OCI-LY7 (cell line): ENCODE data around the gene TECR. TPM values are rescaled to one million over a fixed set of nuclear protein-coding genes. Genes with fewer than 3 reads are reported as not detected.
"Not testable (repeated sequence)": the region's sequence is repeated elsewhere in the genome, so short reads cannot be mapped to it uniquely, and the experiment has no call there.

Experiments used
- BruUV-seq: library from RNA; stranded (reverse); fragments of 400-500 nt; replicated peaks from 2 replicates; lab custom pipeline; 2021; lab: Mats Ljungman, UMichigan
- CTCF ChIA-PET: fragments of 300-600 bp; sonication (Branson Sonifier 250); formaldehyde crosslinking; loops from one replicate; lab custom pipeline; 2022; ENCODE audit warnings: antibody characterized with exemption; ENCODE audit not compliant: unreplicated experiment; lab: Charles Lee
- POLR2A ChIA-PET: fragments of 300-600 bp; sonication (Branson Sonifier 250); formaldehyde crosslinking; loops from one replicate; lab custom pipeline; 2022; ENCODE audit warnings: antibody characterized with exemption; lab: Charles Lee
- DNase-seq: peaks from one replicate; pipeline ENCODE4 v3.0.0-alpha.2; 2015; ENCODE audit warnings: low spot score
- H2AFZ ChIP-seq: fragments of 200-600 bp; sonication (generic), shearing (Covaris generic); 2 replicates; pipeline ENCODE4 v1.6.1; 2014; ENCODE audit warnings: mild to moderate bottlenecking, antibody characterized with exemption, low read length, moderate library complexity
- H3K27ac ChIP-seq: fragments of 200-600 bp; sonication (generic); 2 replicates; pipeline ENCODE4 v1.5.1; 2014; ENCODE audit warnings: mixed run types, low read depth, mild to moderate bottlenecking, moderate library complexity, low read length, inconsistent platforms; ENCODE audit not compliant: poor library complexity, severe bottlenecking
- H3K36me3 ChIP-seq: fragments of 200-600 bp; sonication (generic); 2 replicates; pipeline ENCODE4 v1.6.1; 2014; ENCODE audit warnings: mild to moderate bottlenecking, antibody characterized with exemption, low read length, moderate library complexity, mixed read lengths; ENCODE audit not compliant: insufficient read depth
- H3K4me1 ChIP-seq: fragments of 200-600 bp; sonication (generic); 2 replicates; pipeline ENCODE4 v1.5.1; 2014; ENCODE audit warnings: mild to moderate bottlenecking, low read length; ENCODE audit not compliant: insufficient read depth, poor library complexity, severe bottlenecking
- H3K4me2 ChIP-seq: fragments of 200-600 bp; sonication (generic); 2 replicates; pipeline ENCODE4 v1.6.1; 2014; ENCODE audit warnings: mild to moderate bottlenecking, low read length
- H3K4me3 ChIP-seq: fragments of 200-600 bp; sonication (generic); 2 replicates; pipeline ENCODE4 v1.5.1; 2014; ENCODE audit warnings: mild to moderate bottlenecking, low read depth, low read length; ENCODE audit not compliant: poor library complexity, severe bottlenecking
- H3K79me2 ChIP-seq: fragments of 200-600 bp; sonication (generic); 2 replicates; pipeline ENCODE4 v1.6.1; 2016; ENCODE audit warnings: low read depth, mild to moderate bottlenecking, low read length, moderate library complexity, mixed read lengths; ENCODE audit not compliant: insufficient read depth
- H3K9me2 ChIP-seq: fragments of 200-600 bp; sonication (generic); 2 replicates; pipeline ENCODE4 v1.6.1; 2016; ENCODE audit warnings: mild to moderate bottlenecking, low read length, mixed read lengths; ENCODE audit not compliant: insufficient read depth
- H3K9me3 ChIP-seq: fragments of 200-600 bp; sonication (generic); 2 replicates; pipeline ENCODE4 v1.6.1; 2014; ENCODE audit warnings: mild to moderate bottlenecking, mixed run types, low read length, mixed read lengths
- H4K20me1 ChIP-seq: fragments of 200-600 bp; sonication (generic); 2 replicates; pipeline ENCODE4 v1.6.1; 2014; ENCODE audit warnings: mild to moderate bottlenecking, antibody characterized with exemption, low read length, moderate library complexity, mixed read lengths; ENCODE audit not compliant: insufficient read depth
- CTCF ChIP-seq: fragments of 200-600 bp; sonication (generic); conservative IDR thresholded peaks from 2 replicates; pipeline ENCODE4 v1.5.1; 2014; ENCODE audit warnings: mild to moderate bottlenecking, antibody characterized with exemption, low read length, moderate library complexity, mixed read lengths
- EZH2phosphoT487 ChIP-seq: fragments of 200-600 bp; sonication (generic); IDR thresholded peaks from 2 replicates; pipeline ENCODE4 v1.6.1; 2018; ENCODE audit warnings: low read depth, borderline replicate concordance, mild to moderate bottlenecking, mixed run types, antibody characterized with exemption, low read length, moderate library complexity, mixed read lengths
- intact Hi-C: fragments of 100-400 bp; cut with micrococcal nuclease; formaldehyde crosslinking; loops from one replicate; pipeline ENCODE4 v1.10.0; 2022; ENCODE audit not compliant: unreplicated experiment
- total RNA-seq, 2 experiments: library from RNA; depleted of rRNA in 1 of 2; stranded (reverse); fragments of >200 nt in 1 of 2; shearing (Covaris generic) in 1 of 2; gene quantifications; 2 replicates each; pipeline ENCODE4 v1.2.3, GENCODE V29; 2014 to 2022

The TECR gene
- total RNA-seq, 2 experiments from 2014 or later, result 81.4 to 128 TPM

- ChIA-PET CTCF (no interaction called here), POLR2A (interaction anchor here (0.6 kb wide), 1 partner anchor 9 kb away, joined by 3 read pairs; no protein-coding TSS in a partner anchor)
- BruUV-seq, result no TSS peak
- Histone ChIP-seq H3K9me3 (no peaks in the 10 kb centered on the region), H3K36me3 (peaks cover 8% of the 10 kb centered on the region; the same call in 1 of the 2 replicates), H3K4me3 (no peak overlapping the region), H3K4me1 (peaks cover 14% of the 10 kb centered on the region), H4K20me1 (no peaks in the 10 kb centered on the region), H3K4me2 (no peak overlapping the region), H3K27ac (no peak overlapping the region), H3K9me2 (no peaks in the 10 kb centered on the region), H2AFZ (no peak overlapping the region), H3K79me2 (peaks cover 21% of the 10 kb centered on the region; the same call in 1 of the 2 replicates)
- TF ChIP-seq EZH2phosphoT487 (no peak), CTCF (no peak)
- DNase-seq, result no peak
- intact Hi-C loops, result no loop called here
Observed at GRCh38 chr19:14540741-14541525, 11.5 kb downstream of the TECR start.

GRCh38 chr19:14541979-14542378, 12.6 kb downstream of the TECR start:
- H2AFZ ChIP-seq, H3K9me3 ChIP-seq, H3K9me2 ChIP-seq, H3K27ac ChIP-seq, DNase-seq, H3K36me3 ChIP-seq, intact Hi-C loops, BruUV-seq, H3K4me2 ChIP-seq, H3K4me3 ChIP-seq, CTCF ChIA-PET, H4K20me1 ChIP-seq: not testable (repeated sequence)
- Histone ChIP-seq H3K4me1 (peaks cover 12% of the 10 kb centered on the region), H3K79me2 (peaks cover 28% of the 10 kb centered on the region; the same call in 1 of the 2 replicates)
- POLR2A ChIA-PET, result interaction anchor here (0.7 kb wide), 1 partner anchor 9 kb away, joined by 4 read pairs; no protein-coding TSS in a partner anchor

DNA sequence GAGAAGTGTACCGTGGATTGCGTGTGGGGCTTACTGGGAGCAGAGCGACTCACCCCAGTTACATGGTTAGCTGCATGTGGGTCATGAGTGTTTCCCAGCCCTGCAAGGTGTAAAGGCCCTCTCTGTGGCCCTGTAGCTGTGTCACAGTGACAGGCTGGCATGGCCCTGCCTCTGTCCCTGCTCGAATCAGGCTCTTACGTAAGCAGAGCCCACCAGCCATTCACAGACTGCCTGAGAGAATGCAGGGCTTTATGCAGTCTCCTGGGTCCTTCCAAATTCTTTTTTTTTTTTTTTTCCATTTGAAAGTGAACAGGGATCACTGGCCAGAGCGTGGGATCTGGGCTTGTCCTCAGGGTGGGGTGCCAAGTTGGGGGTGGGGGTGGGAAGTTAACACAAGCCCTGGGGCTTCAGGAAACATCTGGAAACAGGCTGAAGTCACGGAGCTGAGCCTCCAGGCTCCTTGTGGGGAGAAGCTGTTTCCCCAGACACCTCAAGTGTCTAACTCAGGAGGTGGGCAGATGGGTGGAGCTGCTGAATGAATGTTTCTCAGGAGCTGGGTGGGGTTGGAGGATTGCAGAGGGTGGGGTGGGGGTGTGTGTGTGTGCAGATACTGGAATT, 13.4 kb downstream of the TECR start:
- Histone ChIP-seq H3K27ac (no peak overlapping the region), H3K9me3 (no peaks in the 10 kb centered on the region), H3K4me1 (peaks cover 6% of the 10 kb centered on the region), H3K9me2 (no peaks in the 10 kb centered on the region), H4K20me1 (no peaks in the 10 kb centered on the region), H3K4me3 (no peak overlapping the region), H3K4me2 (no peak overlapping the region), H3K79me2 (peaks cover 28% of the 10 kb centered on the region; the same call in 1 of the 2 replicates), H2AFZ (no peak overlapping the region), H3K36me3 (peaks cover 8% of the 10 kb centered on the region; the same call in 1 of the 2 replicates)
- CTCF ChIA-PET, result no interaction called here
- intact Hi-C loops, result no loop called here
- DNase-seq, result no peak
- TF ChIP-seq EZH2phosphoT487, result no peak
- TF ChIP-seq CTCF, result no peak
- POLR2A ChIA-PET, result no interaction called here
- BruUV-seq, result no TSS peak
